HEK293 (cell line): ENCODE data around the gene ZBTB47.

ENCODE experiments used
- CTCF ChIP-seq: fragments of 450-650 bp; formaldehyde crosslinking; IDR thresholded peaks from 2 replicates; pipeline ENCODE4 v1.5.1; 2016; ENCODE audit warnings: missing biosample characterization, missing genetic modification characterization
- ZNF274 ChIP-seq, 2 experiments: fragments of 200-500 bp in 1 of 2; fragments of 450-650 bp in 1 of 2; sonication (Bioruptor generic) in 1 of 2; formaldehyde crosslinking in 1 of 2; IDR thresholded peaks; 2 replicates each; pipeline versions ENCODE4 v1.5.1 to v1.6.1; 2014 to 2016; ENCODE audit warnings: borderline replicate concordance in 1 of 2, inconsistent platforms in 1 of 2, low read length in 1 of 2, missing biosample characterization in 1 of 2, missing genetic modification characterization in 1 of 2
- ZNF280C ChIP-seq: fragments of 450-650 bp; formaldehyde crosslinking; IDR thresholded peaks from 2 replicates; pipeline ENCODE4 v1.5.1; 2016; ENCODE audit warnings: missing biosample characterization, missing genetic modification characterization
- ZNF280D ChIP-seq: fragments of 450-650 bp; formaldehyde crosslinking; IDR thresholded peaks from 2 replicates; pipeline ENCODE4 v1.5.1; 2016; ENCODE audit warnings: missing biosample characterization, missing genetic modification characterization

GRCh38 chr3:42662813-42663535, 9.5 kb downstream of the ZBTB47 start:
- TF ChIP-seq CTCF (tag by site-specific recombination) (no peak), ZNF280C (tag by site-specific recombination) (no peak), ZNF280D (tag by site-specific recombination) (no peak), ZNF274 (IDR thresholded peaks at IDR 0.05; ENCODE audit: low read length) (no peak), ZNF274 (tag by site-specific recombination; IDR thresholded peaks at IDR 0.05; ENCODE audit: borderline replicate concordance) (no peak)
